Measurements from ENCODE around the gene SLC30A5.

Gene SLC30A5

DNA sequence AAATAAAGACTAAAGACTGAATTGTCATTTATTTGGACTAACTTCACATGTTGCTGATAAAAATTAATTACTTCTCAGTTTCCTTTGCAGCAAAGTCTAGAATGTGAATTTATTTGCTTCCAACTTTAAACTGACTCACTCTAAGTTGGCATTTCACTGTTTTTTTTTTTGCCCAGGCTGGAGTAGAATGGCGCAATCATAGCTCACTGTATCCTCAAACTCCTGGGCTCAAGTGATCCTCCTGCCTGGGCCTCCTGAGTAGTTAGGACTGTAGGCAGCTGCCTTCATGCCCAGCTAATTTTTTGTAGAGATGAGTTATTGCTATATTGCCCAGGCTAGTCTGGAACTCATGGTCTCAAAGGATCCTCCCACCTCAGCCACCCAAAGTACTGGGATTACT is 76.7 kb downstream of the SLC30A5 start:
- DNase-seq = no peak

DNA sequence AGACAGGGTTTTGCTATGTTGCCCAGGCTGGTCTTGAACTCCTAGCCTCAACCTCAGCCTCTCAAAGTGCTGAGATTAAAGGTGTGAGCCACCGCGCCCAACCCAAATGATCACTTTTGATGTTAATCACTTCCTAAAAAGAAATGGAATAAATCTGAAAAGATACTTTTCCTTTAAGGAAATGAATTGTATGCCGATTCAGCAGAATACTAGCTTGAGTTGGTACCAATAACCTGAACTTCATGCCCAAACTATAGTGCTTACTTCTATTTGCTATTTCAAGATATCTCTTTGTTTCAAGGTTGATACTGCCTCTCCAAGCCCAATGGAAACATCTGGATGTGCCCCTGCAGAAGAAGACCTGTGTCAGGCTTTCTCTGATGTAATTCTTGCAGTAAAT is 77.2 kb downstream of the SLC30A5 start:
- no peak for DNase-seq
